ENCODE measurements around the gene KCNK13.

Gene KCNK13

GRCh38 chr14:90115780-90116179 is 54.0 kb downstream of the KCNK13 start:
- TF ChIP-seq, protein P1, sequence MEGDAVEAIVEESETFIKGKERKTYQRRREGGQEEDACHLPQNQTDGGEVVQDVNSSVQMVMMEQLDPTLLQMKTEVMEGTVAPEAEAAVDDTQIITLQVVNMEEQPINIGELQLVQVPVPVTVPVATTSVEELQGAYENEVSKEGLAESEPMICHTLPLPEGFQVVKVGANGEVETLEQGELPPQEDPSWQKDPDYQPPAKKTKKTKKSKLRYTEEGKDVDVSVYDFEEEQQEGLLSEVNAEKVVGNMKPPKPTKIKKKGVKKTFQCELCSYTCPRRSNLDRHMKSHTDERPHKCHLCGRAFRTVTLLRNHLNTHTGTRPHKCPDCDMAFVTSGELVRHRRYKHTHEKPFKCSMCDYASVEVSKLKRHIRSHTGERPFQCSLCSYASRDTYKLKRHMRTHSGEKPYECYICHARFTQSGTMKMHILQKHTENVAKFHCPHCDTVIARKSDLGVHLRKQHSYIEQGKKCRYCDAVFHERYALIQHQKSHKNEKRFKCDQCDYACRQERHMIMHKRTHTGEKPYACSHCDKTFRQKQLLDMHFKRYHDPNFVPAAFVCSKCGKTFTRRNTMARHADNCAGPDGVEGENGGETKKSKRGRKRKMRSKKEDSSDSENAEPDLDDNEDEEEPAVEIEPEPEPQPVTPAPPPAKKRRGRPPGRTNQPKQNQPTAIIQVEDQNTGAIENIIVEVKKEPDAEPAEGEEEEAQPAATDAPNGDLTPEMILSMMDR (IDR thresholded peaks at IDR 0.05) = no peak

- TF ChIP-seq, protein P1 (IDR thresholded peaks at IDR 0.05) = no peak
Measured at GRCh38 chr14:90116444-90116843, 54.6 kb downstream of the KCNK13 start.

DNA sequence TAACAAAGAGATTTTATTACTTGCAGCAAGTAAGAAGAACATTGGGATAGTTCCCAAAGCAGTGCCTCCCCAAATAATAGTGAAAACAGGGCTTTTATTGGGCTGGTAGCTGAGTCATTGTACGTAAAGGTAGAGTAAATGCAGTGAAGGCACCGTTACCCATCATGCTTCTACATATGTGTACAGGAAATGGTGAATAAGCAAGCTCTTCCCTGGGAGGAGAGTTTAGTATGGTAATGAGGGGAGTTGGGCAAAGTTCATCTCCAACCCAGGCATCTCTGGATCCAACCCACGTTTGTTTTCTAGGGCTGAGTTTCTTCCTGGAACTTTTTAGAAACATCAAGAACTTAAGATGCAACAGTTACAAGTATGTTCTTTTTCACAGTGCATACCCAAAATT is 56.2 kb downstream of the KCNK13 start:
- TF ChIP-seq, protein P1 (IDR thresholded peaks at IDR 0.05) = no peak

GRCh38 chr14:90126260-90126659 is 64.5 kb downstream of the KCNK13 start:
- TF ChIP-seq, protein P1 (IDR thresholded peaks at IDR 0.05) = no peak

GRCh38 chr14:90132821-90133570 is 71.2 kb downstream of the KCNK13 start:
- TF ChIP-seq, protein P1 (IDR thresholded peaks at IDR 0.05) = no peak

- TF ChIP-seq, protein P1 (IDR thresholded peaks at IDR 0.05) = no peak
Measured at GRCh38 chr14:90136904-90137303, 75.1 kb downstream of the KCNK13 start.

GRCh38 chr14:90137807-90138206 is 76.0 kb downstream of the KCNK13 start:
- TF ChIP-seq, protein P1 (IDR thresholded peaks at IDR 0.05) = no peak

DNA sequence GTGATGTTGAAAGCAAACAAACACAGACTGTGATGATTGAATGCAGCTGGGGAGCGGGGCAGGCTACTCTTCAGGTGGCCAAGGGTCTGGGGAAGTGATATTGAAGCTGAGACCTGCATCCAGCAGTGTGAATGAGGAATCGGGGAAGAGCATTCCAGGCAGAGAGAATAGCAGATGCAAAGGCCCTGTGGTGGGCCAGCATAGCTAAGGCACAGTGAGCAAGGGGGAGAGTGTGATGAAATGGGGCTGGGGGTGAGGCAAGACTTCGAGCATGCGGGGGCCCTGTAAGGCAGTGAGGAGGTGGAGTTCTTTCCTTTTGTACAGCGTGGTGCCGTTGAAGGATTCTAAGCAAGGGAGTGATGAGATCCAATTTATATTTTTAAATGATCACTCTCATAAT is 77.4 kb downstream of the KCNK13 start:
- TF ChIP-seq, protein P1 (IDR thresholded peaks at IDR 0.05) = no peak
